WI38 (cell line): ENCODE data around the gene ST7L.

ENCODE experiments used
- H3K4me3 ChIP-seq: 2 replicates; pipeline ENCODE4 v1.5.1; 2011; ENCODE audit warnings: low read depth, mild to moderate bottlenecking, control low read depth, low read length
- TF ChIP-seq, protein P1 (sequence below): IDR thresholded peaks from 2 replicates; pipeline ENCODE4 v1.5.1; 2012; ENCODE audit warnings: low read depth, mild to moderate bottlenecking, control low read depth, low read length

The ST7L gene

DNA sequence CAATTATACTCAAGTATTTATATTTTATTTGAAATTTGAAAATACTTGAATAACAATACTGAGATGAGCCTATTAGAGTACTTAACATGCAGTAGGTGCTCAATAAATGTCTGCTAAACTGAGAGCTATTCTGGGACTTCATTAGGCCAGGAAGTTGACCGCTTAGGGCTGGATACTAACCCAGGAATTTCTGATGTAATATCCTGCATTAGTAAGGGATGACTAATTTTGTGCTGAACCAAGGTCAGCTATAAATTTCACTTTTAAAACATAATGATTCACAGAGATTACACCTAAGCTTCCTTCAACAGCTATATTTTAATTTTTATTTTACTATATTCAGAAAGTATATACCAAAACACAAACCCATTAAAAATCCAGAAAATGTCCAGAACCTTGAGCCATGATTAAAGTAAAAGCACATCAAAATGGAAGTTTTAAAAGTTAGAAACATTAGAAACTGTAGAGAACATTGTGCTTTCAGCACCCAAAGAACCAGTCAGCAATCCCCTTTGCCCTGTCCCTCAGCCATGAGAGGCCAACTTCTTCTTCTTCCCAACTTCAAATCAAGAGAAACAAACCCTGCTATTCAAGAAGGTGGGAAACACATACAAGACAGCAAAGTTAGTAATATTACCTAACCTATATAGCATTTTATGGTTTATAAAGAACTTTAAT lies 74.8 kb downstream of the ST7L start:
- no peak overlapping the region for H3K4me3 ChIP-seq
- TF ChIP-seq, protein P1, sequence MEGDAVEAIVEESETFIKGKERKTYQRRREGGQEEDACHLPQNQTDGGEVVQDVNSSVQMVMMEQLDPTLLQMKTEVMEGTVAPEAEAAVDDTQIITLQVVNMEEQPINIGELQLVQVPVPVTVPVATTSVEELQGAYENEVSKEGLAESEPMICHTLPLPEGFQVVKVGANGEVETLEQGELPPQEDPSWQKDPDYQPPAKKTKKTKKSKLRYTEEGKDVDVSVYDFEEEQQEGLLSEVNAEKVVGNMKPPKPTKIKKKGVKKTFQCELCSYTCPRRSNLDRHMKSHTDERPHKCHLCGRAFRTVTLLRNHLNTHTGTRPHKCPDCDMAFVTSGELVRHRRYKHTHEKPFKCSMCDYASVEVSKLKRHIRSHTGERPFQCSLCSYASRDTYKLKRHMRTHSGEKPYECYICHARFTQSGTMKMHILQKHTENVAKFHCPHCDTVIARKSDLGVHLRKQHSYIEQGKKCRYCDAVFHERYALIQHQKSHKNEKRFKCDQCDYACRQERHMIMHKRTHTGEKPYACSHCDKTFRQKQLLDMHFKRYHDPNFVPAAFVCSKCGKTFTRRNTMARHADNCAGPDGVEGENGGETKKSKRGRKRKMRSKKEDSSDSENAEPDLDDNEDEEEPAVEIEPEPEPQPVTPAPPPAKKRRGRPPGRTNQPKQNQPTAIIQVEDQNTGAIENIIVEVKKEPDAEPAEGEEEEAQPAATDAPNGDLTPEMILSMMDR, result no peak

- TF ChIP-seq, protein P1, result no peak
These were observed 76.6 kb downstream of the ST7L start for GRCh38 chr1:112542206-112542973.

GRCh38 chr1:112541299-112541698 lies 77.6 kb downstream of the ST7L start:
- H3K4me3 ChIP-seq, result no peak overlapping the region
- TF ChIP-seq, protein P1, result no peak

More at GRCh38 chr1:112542206-112542973, 76.6 kb downstream of the ST7L start:
- no peak overlapping the region for H3K4me3 ChIP-seq

- no peak overlapping the region for H3K4me3 ChIP-seq
- TF ChIP-seq, protein P1, result no peak
These were observed 78.6 kb downstream of the ST7L start for GRCh38 chr1:112540226-112540794.

- TF ChIP-seq, protein P1, result no peak
These were observed 80.1 kb downstream of the ST7L start for GRCh38 chr1:112538883-112539282.

DNA sequence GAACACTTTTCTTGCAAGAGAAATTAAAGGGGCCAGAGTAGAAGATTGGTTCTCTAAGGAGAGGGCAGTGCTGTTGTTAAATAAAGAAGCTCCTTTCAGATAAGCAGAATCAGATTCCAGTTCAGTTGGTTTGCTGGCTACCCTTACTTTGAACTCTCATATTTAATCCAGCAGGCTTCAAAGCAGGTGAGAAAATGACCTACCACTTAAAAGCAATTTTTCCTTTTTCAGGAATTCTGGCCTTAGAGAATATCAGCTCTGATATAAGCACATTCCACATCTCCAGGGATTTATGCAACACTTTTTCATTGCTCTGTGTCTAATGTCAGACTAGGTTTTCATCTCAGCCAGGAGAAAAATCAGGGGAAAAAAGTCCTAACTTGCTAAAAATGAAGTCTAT lies 81.5 kb downstream of the ST7L start:
- TF ChIP-seq, protein P1, result no peak
- H3K4me3 ChIP-seq, result no peak overlapping the region

More at GRCh38 chr1:112538883-112539282, 80.1 kb downstream of the ST7L start:
- no peak overlapping the region for H3K4me3 ChIP-seq

DNA sequence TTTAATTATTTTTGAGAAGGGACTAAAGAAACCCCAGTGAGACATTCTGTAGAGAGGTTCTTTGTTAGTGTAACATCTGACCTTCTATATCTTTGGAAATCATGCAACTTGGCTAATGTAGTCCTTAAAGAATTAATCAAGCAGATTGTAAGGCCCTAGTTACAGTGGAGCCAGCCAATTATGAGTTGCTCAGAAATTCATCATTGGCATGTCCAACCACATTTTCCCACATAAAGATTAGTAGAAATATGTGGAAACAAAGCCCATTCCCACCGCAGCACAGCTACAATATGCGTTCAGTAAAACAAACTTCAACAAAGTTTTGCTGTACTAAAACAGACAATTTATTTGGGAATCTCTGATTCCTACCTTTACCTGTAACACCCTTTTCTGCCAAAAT lies 82.4 kb downstream of the ST7L start:
- H3K4me3 ChIP-seq, result no peak overlapping the region
- TF ChIP-seq, protein P1, result no peak
